IMR-90 (cell line): Measurements from ENCODE around the gene KRT16. TPM values are rescaled to one million over a fixed set of nuclear protein-coding genes. Genes with fewer than 3 reads are reported as not detected.

ENCODE experiments used
- ATAC-seq: fragments of 200-7000 bp; cut with Tn5 transposase; 2 replicates; pipeline ENCODE4 v1.9.1; 2020; ENCODE audit warnings: low read depth, mild to moderate bottlenecking, moderate library complexity
- BruUV-seq: library from RNA; stranded (reverse); fragments of 400-500 nt; replicated peaks from 2 replicates; lab custom pipeline; 2021; lab: Mats Ljungman, UMichigan
- CTCF ChIA-PET: fragments of 300-600 bp; formaldehyde crosslinking; extraction: SDS; loops from one replicate; lab custom pipeline; 2021; ENCODE audit warnings: antibody characterized with exemption; lab: Yijun Ruan, JAX
- POLR2A ChIA-PET: fragments of 300-600 bp; sonication (Branson Sonifier 250); formaldehyde crosslinking; loops from one replicate; lab custom pipeline; 2022; ENCODE audit warnings: antibody characterized with exemption; ENCODE audit not compliant: unreplicated experiment; lab: Charles Lee
- DNase-seq: peaks from one replicate; pipeline ENCODE4 v3.0.0; 2013
- H2AFZ ChIP-seq: replicated peaks from 2 replicates; pipeline ENCODE3; 2013; ENCODE audit warnings: low read length, mild to moderate bottlenecking; ENCODE audit not compliant: poor library complexity
- H2AK5ac ChIP-seq: 2 replicates; pipeline ENCODE4 v1.6.1; 2013; ENCODE audit warnings: low read depth, low read length, inconsistent platforms
- H2AK9ac ChIP-seq: replicated peaks from 2 replicates; pipeline ENCODE3; 2013; ENCODE audit warnings: mild to moderate bottlenecking, low read depth, low read length, moderate library complexity; ENCODE audit not compliant: poor library complexity
- H2BK120ac ChIP-seq: 2 replicates; pipeline ENCODE4 v1.6.1; 2013; ENCODE audit warnings: low read depth, low read length, inconsistent platforms
- H2BK15ac ChIP-seq: 3 replicates; pipeline ENCODE4 v1.6.1; 2013; ENCODE audit warnings: low read depth, low read length, inconsistent platforms
- H2BK20ac ChIP-seq: 2 replicates; pipeline ENCODE4 v1.6.1; 2013; ENCODE audit warnings: low read depth, mild to moderate bottlenecking, inconsistent platforms, low read length, moderate library complexity
- H2BK5ac ChIP-seq: 2 replicates; pipeline ENCODE4 v1.6.1; 2013; ENCODE audit warnings: mild to moderate bottlenecking, low read depth, low read length, inconsistent platforms; ENCODE audit not compliant: poor library complexity, severe bottlenecking
- H3K14ac ChIP-seq: replicated peaks from 2 replicates; pipeline ENCODE4 v1.6.1; 2013; ENCODE audit warnings: low read depth, low read length, inconsistent platforms
- H3K18ac ChIP-seq: 2 replicates; pipeline ENCODE4 v1.6.1; 2013; ENCODE audit warnings: low read depth, low read length, control low read depth
- H3K23ac ChIP-seq: 2 replicates; pipeline ENCODE4 v1.6.1; 2013; ENCODE audit warnings: low read depth, low read length, inconsistent platforms
- H3K27ac ChIP-seq: 2 replicates; pipeline ENCODE4 v1.5.1; 2013; ENCODE audit warnings: mild to moderate bottlenecking, control low read depth, low read length; ENCODE audit not compliant: insufficient read depth
- H3K27me3 ChIP-seq: 2 replicates; pipeline ENCODE4 v1.6.1; 2013; ENCODE audit warnings: low read length; ENCODE audit not compliant: control insufficient read depth, insufficient read depth
- H3K36me3 ChIP-seq: 2 replicates; pipeline ENCODE4 v1.6.1; 2013; ENCODE audit warnings: low read length, mixed read lengths; ENCODE audit not compliant: control insufficient read depth, insufficient read depth
- H3K4ac ChIP-seq: 2 replicates; pipeline ENCODE4 v1.6.1; 2013; ENCODE audit warnings: low read depth, low read length, inconsistent platforms
- H3K4me1 ChIP-seq: 2 replicates; pipeline ENCODE4 v1.6.1; 2013; ENCODE audit warnings: low read length, mixed read lengths; ENCODE audit not compliant: control insufficient read depth, insufficient read depth
- H3K4me2 ChIP-seq: 2 replicates; pipeline ENCODE4 v1.6.1; 2013; ENCODE audit warnings: low read depth, mild to moderate bottlenecking, control low read depth, low read length, moderate library complexity
- H3K4me3 ChIP-seq: 2 replicates; pipeline ENCODE4 v1.5.1; 2013; ENCODE audit warnings: low read depth, mild to moderate bottlenecking, control low read depth, low read length, moderate library complexity; ENCODE audit not compliant: insufficient read depth
- H3K56ac ChIP-seq: 2 replicates; pipeline ENCODE4 v1.6.1; 2013; ENCODE audit warnings: low read length, inconsistent platforms; ENCODE audit not compliant: insufficient read depth; ENCODE audit errors: extremely low read depth
- H3K79me1 ChIP-seq, 2 experiments: 2 replicates each; pipeline ENCODE4 v1.6.1; 2013; ENCODE audit warnings: low read length in 2 of 2, inconsistent platforms in 1 of 2, low read depth in 1 of 2
- H3K9ac ChIP-seq: 2 replicates; pipeline ENCODE4 v1.6.1; 2013; ENCODE audit warnings: low read depth, low read length, control low read depth
- H3K9me1 ChIP-seq: 2 replicates; pipeline ENCODE4 v1.6.1; 2013; ENCODE audit warnings: low read length, inconsistent platforms; ENCODE audit not compliant: insufficient read depth
- H3K9me3 ChIP-seq: 2 replicates; pipeline ENCODE4 v1.6.1; 2013; ENCODE audit warnings: low read length; ENCODE audit not compliant: control insufficient read depth, insufficient read depth
- H4K20me1 ChIP-seq: 2 replicates; pipeline ENCODE4 v1.6.1; 2013; ENCODE audit warnings: low read length, inconsistent platforms; ENCODE audit not compliant: insufficient read depth
- H4K5ac ChIP-seq: 2 replicates; pipeline ENCODE4 v1.6.1; 2013; ENCODE audit warnings: mild to moderate bottlenecking, low read depth, low read length, control low read depth
- H4K8ac ChIP-seq, 2 experiments: 2 replicates each; pipeline ENCODE4 v1.6.1; 2013; ENCODE audit warnings: low read depth in 2 of 2, low read length in 2 of 2, control low read depth in 1 of 2, inconsistent platforms in 1 of 2
- H4K91ac ChIP-seq: 2 replicates; pipeline ENCODE4 v1.6.1; 2013; ENCODE audit warnings: low read depth, low read length, inconsistent platforms; ENCODE audit not compliant: insufficient read depth
- BHLHE40 ChIP-seq: fragments of 150-350 bp; IDR thresholded peaks from 2 replicates; pipeline ENCODE4 v1.6.1; 2016; ENCODE audit warnings: mild to moderate bottlenecking, low read depth, low read length
- CEBPB ChIP-seq: IDR thresholded peaks from 2 replicates; pipeline ENCODE4 v1.6.1; 2012; ENCODE audit warnings: low read depth, low read length, improper control_type of control experiment
- CHD1 ChIP-seq: IDR thresholded peaks from 2 replicates; pipeline ENCODE4 v1.6.1; 2012; ENCODE audit warnings: low read depth, low read length, improper control_type of control experiment
- CTCF ChIP-seq: conservative IDR thresholded peaks from 2 replicates; pipeline ENCODE4 v1.5.1; 2012; ENCODE audit warnings: mild to moderate bottlenecking, low read depth, low read length, improper control_type of control experiment
- FOS ChIP-seq: fragments of 150-350 bp; IDR thresholded peaks from 2 replicates; pipeline ENCODE4 v1.6.1; 2016; ENCODE audit warnings: low read depth, low read length
- MAFK ChIP-seq: IDR thresholded peaks from 2 replicates; pipeline ENCODE4 v1.6.1; 2012; ENCODE audit warnings: low read depth, low read length, improper control_type of control experiment
- MAZ ChIP-seq: IDR thresholded peaks from 2 replicates; pipeline ENCODE4 v1.6.1; 2012; ENCODE audit warnings: low read depth, mild to moderate bottlenecking, low read length, improper control_type of control experiment, moderate library complexity, borderline replicate concordance
- MXI1 ChIP-seq: IDR thresholded peaks from 2 replicates; pipeline ENCODE4 v1.6.1; 2012; ENCODE audit warnings: low read depth, mild to moderate bottlenecking, low read length, moderate library complexity, borderline replicate concordance
- NFE2L2 ChIP-seq: fragments of 150-350 bp; IDR thresholded peaks from 2 replicates; pipeline ENCODE4 v1.6.1; 2016; ENCODE audit warnings: low read depth, mild to moderate bottlenecking, low read length
- POLR2A ChIP-seq: IDR thresholded peaks from 2 replicates; pipeline ENCODE4 v1.6.1; 2012; ENCODE audit warnings: mild to moderate bottlenecking, low read depth, low read length
- RAD21 ChIP-seq: IDR thresholded peaks from 2 replicates; pipeline ENCODE4 v1.6.1; 2012; ENCODE audit warnings: low read length, improper control_type of control experiment
- RCOR1 ChIP-seq: IDR thresholded peaks from 2 replicates; pipeline ENCODE4 v1.6.1; 2012; ENCODE audit warnings: mild to moderate bottlenecking, low read length, improper control_type of control experiment; ENCODE audit not compliant: insufficient replicate concordance
- RFX5 ChIP-seq: IDR thresholded peaks from 2 replicates; pipeline ENCODE4 v1.8.0; 2012; ENCODE audit warnings: low read depth, mild to moderate bottlenecking, low read length, moderate library complexity
- SMC3 ChIP-seq: fragments of 150-350 bp; IDR thresholded peaks from 2 replicates; pipeline ENCODE4 v1.6.1; 2016; ENCODE audit warnings: low read depth, mild to moderate bottlenecking, antibody characterized with exemption, low read length, moderate library complexity
- USF2 ChIP-seq: fragments of 150-350 bp; IDR thresholded peaks from 2 replicates; pipeline ENCODE4 v1.6.1; 2017; ENCODE audit warnings: mild to moderate bottlenecking, antibody characterized with exemption, low read length, low read depth
- WGBS, 2 experiments: methylation state at CpG; one replicate each; pipeline versions ENCODE4 v1.1.5 to v1.1.7; 2013; ENCODE audit warnings: missing lambda C conversion rate in 2 of 2; ENCODE audit not compliant: insufficient read length in 1 of 2; ENCODE audit errors: extremely low coverage in 2 of 2; 5-methylcytosine and 5-hydroxymethylcytosine counted together
- dilution Hi-C: fragments of 300-500 bp; cut with HindIII; formaldehyde crosslinking; loops from one replicate; pipeline ENCODE4 v1.14.3; 2018; ENCODE audit warnings: low sequenced_read_pairs; ENCODE audit not compliant: unreplicated experiment
- in situ Hi-C: fragments of 300-500 bp; cut with MboI; formaldehyde crosslinking; loops from 3 replicates; pipeline ENCODE4 v1.14.3; 2019; ENCODE audit warnings: low sequenced_read_pairs, inconsistent platforms, mixed read lengths
- intact Hi-C: fragments of 100-400 bp; cut with micrococcal nuclease; formaldehyde crosslinking; loops from 2 replicates; pipeline ENCODE4 v1.10.0; 2022
- polyA plus RNA-seq, 3 experiments: library from polyadenylated mRNA; depleted of rRNA; stranded (reverse); fragments of >200 nt; gene quantifications; 2 replicates each; pipeline ENCODE4 v1.2.3, GENCODE V29; 2012; ENCODE audit warnings: low replicate concordance in 1 of 3
- total RNA-seq: library from RNA; depleted of rRNA; stranded (reverse); fragments of >200 nt; gene quantifications from 2 replicates; pipeline ENCODE4 v1.2.3, GENCODE V29; 2012
- TF ChIP-seq, protein P1 (sequence below): fragments of 150-350 bp; IDR thresholded peaks from 2 replicates; pipeline ENCODE4 v1.6.1; 2016; ENCODE audit warnings: low read depth, mild to moderate bottlenecking, low read length, moderate library complexity, borderline replicate concordance

The KRT16 gene
- total and polyA plus RNA-seq, 2 of the 4 experiments (the other 2 are of a cell fraction) = not detected

DNA sequence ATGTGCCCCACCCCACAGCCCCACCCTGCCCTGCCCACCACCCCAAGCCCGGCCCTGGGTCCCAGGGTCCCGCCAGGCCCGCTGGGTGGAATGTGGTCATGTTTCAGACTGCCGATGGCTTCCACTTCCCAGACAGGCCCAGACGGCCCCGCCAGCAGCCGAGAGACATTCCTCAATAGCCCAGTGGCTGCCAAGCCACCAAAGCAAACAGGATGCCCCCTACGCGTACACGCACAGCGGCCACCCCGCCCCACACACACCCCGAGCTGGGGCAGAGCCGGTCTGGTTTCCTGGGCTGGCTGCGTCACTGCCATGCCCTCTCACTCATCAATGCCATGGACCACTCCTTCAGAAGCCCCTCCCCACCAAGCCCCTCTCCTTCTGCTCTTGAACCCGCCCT is 13.0 kb upstream of the KRT16 start:
- CTCF ChIA-PET = no interaction called here
- H4K5ac ChIP-seq = no peak overlapping the region
- H3K4me1 ChIP-seq = no peaks in the 10 kb centered on the region

More for the DNA sequence above, 13.0 kb upstream of the KRT16 start:
- no peak overlapping the region for H3K4ac ChIP-seq
- H3K27ac ChIP-seq = no peak overlapping the region
- no peaks in the 10 kb centered on the region for H3K79me1 ChIP-seq
- H2BK15ac ChIP-seq = no peak overlapping the region
- H4K8ac ChIP-seq = no peak overlapping the region
- peaks cover 26% of the 10 kb centered on the region for H3K27me3 ChIP-seq
- no peak overlapping the region for H3K9ac ChIP-seq
- H3K4me3 ChIP-seq = no peak overlapping the region
- intact Hi-C loops (no loop called here), in situ Hi-C loops (no loop called here), dilution Hi-C loops (no loop called here)
- H3K56ac ChIP-seq = no peak overlapping the region
- no peak overlapping the region for H2AK9ac ChIP-seq
- no peaks in the 10 kb centered on the region for H3K9me3 ChIP-seq
- no peaks in the 10 kb centered on the region for H3K36me3 ChIP-seq
- ATAC-seq (no peak), DNase-seq (no peak)
- H3K18ac ChIP-seq = no peak overlapping the region
- no peak overlapping the region for H3K14ac ChIP-seq
- H3K9me1 ChIP-seq = no peaks in the 10 kb centered on the region; the same call in 1 of the 2 replicates
- H3K23ac ChIP-seq = no peak overlapping the region
- no peak overlapping the region for H4K91ac ChIP-seq
- no peak overlapping the region for H2AFZ ChIP-seq
- POLR2A ChIA-PET = no interaction called here
- WGBS, 2 experiments = 74% methylated on average over 5 of the region's 16 CpGs; no CpG with 5 or more reads in 1 of the 2 experiments
- H2BK5ac ChIP-seq = no peak overlapping the region
- H4K20me1 ChIP-seq = no peaks in the 10 kb centered on the region
- H2BK120ac ChIP-seq = no peak overlapping the region
- H3K4me2 ChIP-seq = no peak overlapping the region
- H2BK20ac ChIP-seq = no peak overlapping the region
- H2AK5ac ChIP-seq = no peak overlapping the region
- TF ChIP-seq USF2 (no peak), SMC3 (no peak), NFE2L2 (no peak), CTCF (no peak), POLR2A (no peak), RFX5 (no peak), MXI1 (no peak), FOS (no peak), RCOR1 (no peak), CHD1 (no peak), RAD21 (no peak), CEBPB (no peak), MAZ (no peak), MAFK (no peak), BHLHE40 (no peak)
- TF ChIP-seq, protein P1, sequence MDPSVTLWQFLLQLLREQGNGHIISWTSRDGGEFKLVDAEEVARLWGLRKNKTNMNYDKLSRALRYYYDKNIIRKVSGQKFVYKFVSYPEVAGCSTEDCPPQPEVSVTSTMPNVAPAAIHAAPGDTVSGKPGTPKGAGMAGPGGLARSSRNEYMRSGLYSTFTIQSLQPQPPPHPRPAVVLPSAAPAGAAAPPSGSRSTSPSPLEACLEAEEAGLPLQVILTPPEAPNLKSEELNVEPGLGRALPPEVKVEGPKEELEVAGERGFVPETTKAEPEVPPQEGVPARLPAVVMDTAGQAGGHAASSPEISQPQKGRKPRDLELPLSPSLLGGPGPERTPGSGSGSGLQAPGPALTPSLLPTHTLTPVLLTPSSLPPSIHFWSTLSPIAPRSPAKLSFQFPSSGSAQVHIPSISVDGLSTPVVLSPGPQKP = no peak
- no TSS peak for BruUV-seq
